NCI-H526 (cell line): Measurements from ENCODE around the gene LRP1.
"Not testable (repeated sequence)": the region's sequence is repeated elsewhere in the genome, so short reads cannot be mapped to it uniquely, and the experiment has no call there.

Source experiments
- DNase-seq, 2 experiments: peaks; one replicate each; lab custom pipeline; 2025; lab: John Stamatoyannopoulos, UW

The LRP1 gene

GRCh38 chr12:57112492-57113294, 15.6 kb upstream of the LRP1 start:
- no peak for DNase-seq

- DNase-seq: no peak
Measured at GRCh38 chr12:57116580-57117281, 11.6 kb upstream of the LRP1 start.

- no peak for DNase-seq
Measured at GRCh38 chr12:57118711-57119271, 9.5 kb upstream of the LRP1 start.

- DNase-seq: no peak
Measured at GRCh38 chr12:57119294-57120085, 8.8 kb upstream of the LRP1 start.

GRCh38 chr12:57120718-57121117, 7.6 kb upstream of the LRP1 start:
- DNase-seq: not testable (repeated sequence)

- DNase-seq: no peak
Measured at GRCh38 chr12:57123813-57124212, 4.5 kb upstream of the LRP1 start.

GRCh38 chr12:57124261-57124877, 3.9 kb upstream of the LRP1 start:
- peak; percentile 64 to 84 for DNase-seq

- no peak for DNase-seq
Measured at GRCh38 chr12:57126061-57126460, 2.2 kb upstream of the LRP1 start.

GRCh38 chr12:57126561-57126960, 1.7 kb upstream of the LRP1 start:
- DNase-seq: no peak

- DNase-seq: peak; percentile 23 to 67
Measured at GRCh38 chr12:57127101-57127725, 1.1 kb upstream of the LRP1 start.

- no peak for DNase-seq
Measured at GRCh38 chr12:57128519-57129247, 400 bp downstream of the LRP1 start.

- no peak for DNase-seq
Measured at GRCh38 chr12:57129321-57129842, 1.1 kb downstream of the LRP1 start.

- DNase-seq: no peak
Measured at GRCh38 chr12:57129889-57130288, 1.6 kb downstream of the LRP1 start.

GRCh38 chr12:57130941-57131340, 2.7 kb downstream of the LRP1 start:
- DNase-seq: no peak

GRCh38 chr12:57131896-57132744, 3.8 kb downstream of the LRP1 start:
- DNase-seq: no peak

- no peak for DNase-seq
Measured at GRCh38 chr12:57133013-57133569, 4.8 kb downstream of the LRP1 start.

- no peak for DNase-seq
Measured at GRCh38 chr12:57133916-57134315, 5.6 kb downstream of the LRP1 start.

- DNase-seq: no peak
Measured at GRCh38 chr12:57134949-57135348, 6.7 kb downstream of the LRP1 start.
